Lower leg skin (tissue), 3 donors: ENCODE measurements around the gene SLC9A9.

Experiments
- CTCF ChIP-seq, 3 donors: fragments of 450-650 bp; IDR thresholded peaks; one replicate each; pipeline ENCODE4 v1.5.1; 2016; ENCODE audit warnings: antibody characterized with exemption in 3 of 3, mild to moderate bottlenecking in 3 of 3, moderate library complexity in 2 of 3
- POLR2A ChIP-seq, 2 donors: fragments of 450-650 bp; IDR thresholded peaks; one replicate each; pipeline ENCODE4 v1.6.1; 2016 to 2017; ENCODE audit warnings: antibody characterized with exemption in 2 of 2, mild to moderate bottlenecking in 1 of 2, moderate library complexity in 1 of 2

- no peak for TF ChIP-seq CTCF (IDR thresholded peaks at IDR 0.05)
- no peak for TF ChIP-seq POLR2A (IDR thresholded peaks at IDR 0.05)
These were observed 552.8 kb downstream of the SLC9A9 start for GRCh38 chr3:143295201-143296080.
